Middle frontal gyrus (tissue), 1 donor: ENCODE results near the gene TNK2.
"Not testable (repeated sequence)": the region's sequence is repeated elsewhere in the genome, so short reads cannot be mapped to it uniquely, and the experiment has no call there.

Experiments used
- DNase-seq: peaks from one replicate; pipeline ENCODE4 v3.0.0-alpha.2; 2015; ENCODE audit warnings: low spot score; ENCODE audit errors: extremely low spot score

The TNK2 gene

GRCh38 chr3:195916991-195917390, 8.6 kb upstream of the TNK2 start:
- DNase-seq, result no peak

GRCh38 chr3:195916291-195916690, 7.9 kb upstream of the TNK2 start:
- DNase-seq, result no peak

- peak; percentile 85 for DNase-seq
Measured at GRCh38 chr3:195914648-195915473, 6.5 kb upstream of the TNK2 start.

- DNase-seq, result not testable (repeated sequence)
Measured at GRCh38 chr3:195914146-195914545, 5.8 kb upstream of the TNK2 start.

- DNase-seq, result no peak
Measured at GRCh38 chr3:195913382-195913781, 5.0 kb upstream of the TNK2 start.

- no peak for DNase-seq
Measured at GRCh38 chr3:195911946-195912270, 3.6 kb upstream of the TNK2 start.

GRCh38 chr3:195911041-195911945, 2.9 kb upstream of the TNK2 start:
- no peak for DNase-seq

GRCh38 chr3:195910499-195910845, 2.1 kb upstream of the TNK2 start:
- DNase-seq, result no peak

- peak; percentile 46 for DNase-seq
Measured at GRCh38 chr3:195909644-195910498, 1.5 kb upstream of the TNK2 start.

GRCh38 chr3:195908694-195909581, 587 bp upstream of the TNK2 start:
- DNase-seq, result no peak

DNA sequence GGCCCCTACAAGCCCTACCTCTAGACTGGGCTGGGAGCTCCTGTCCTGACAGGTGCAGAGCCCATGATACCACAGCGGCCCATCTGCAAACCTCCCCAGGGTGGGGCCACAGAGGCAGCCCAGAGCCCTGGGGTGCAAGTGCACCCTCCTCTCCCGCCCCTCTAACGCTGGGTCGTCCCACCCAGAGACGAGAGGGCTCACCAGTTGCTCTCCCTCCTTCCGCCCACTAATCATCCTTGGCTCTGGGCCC, 742 bp downstream of the TNK2 start:
- DNase-seq, result no peak

- no peak for DNase-seq
Measured at GRCh38 chr3:195906865-195907683, 1.3 kb downstream of the TNK2 start.

DNA sequence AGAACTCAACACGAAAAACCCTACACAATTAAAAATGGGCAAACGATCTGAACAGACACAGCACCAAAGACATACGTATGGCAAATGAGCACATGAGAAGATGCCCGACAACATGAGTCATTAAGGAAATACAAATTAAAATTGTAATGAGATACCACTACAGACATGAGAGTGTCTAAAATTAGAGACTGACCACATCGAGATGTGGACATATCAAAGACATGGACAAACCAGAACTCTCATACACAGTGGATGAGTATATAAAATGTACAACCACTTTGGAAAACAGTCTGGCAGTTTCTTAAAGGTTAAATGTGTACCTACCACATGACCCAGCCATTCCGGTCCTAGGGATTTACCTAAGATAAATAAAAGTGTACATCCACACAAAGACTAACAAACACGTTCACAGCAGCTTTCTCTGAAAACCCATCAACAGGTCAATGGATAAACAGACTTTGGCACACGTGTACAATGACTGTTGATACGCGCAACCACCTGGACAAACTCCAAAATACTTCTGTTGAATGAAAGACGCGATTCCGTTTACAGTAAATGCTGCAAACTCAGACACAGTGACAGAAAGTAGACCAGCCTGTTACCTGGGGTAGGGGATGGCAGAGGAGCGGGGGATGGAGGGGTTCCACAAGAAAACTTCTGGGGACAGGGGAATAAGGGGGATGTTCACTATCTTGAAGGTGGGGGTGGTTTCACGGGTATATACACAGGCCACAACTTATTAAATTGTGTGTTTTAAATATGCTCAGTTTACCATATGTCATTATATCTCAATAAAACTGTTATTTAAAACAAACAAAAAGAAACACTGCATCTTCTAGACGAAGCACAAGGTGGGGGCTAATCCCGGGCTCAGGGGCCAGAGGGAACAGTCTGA, 2.1 kb downstream of the TNK2 start:
- DNase-seq, result no peak

GRCh38 chr3:195904368-195904767, 4.0 kb downstream of the TNK2 start:
- no peak for DNase-seq

DNA sequence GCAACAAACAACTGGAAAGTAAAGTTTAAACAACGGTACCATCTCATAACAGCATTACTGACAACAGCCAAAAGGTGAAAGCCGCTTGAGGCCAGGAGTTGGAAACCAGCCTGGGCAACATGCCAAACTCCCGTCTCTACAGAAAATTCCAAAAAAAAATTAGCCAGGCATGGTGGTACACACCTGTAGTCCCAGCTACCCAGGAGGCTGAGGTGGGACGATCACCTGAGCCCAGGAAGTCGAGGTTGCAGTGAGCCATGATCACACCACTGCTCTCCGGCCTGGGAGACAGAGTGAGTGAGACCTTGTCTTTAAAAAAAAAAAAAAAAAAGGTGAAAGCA, 4.4 kb downstream of the TNK2 start:
- no peak for DNase-seq

DNA sequence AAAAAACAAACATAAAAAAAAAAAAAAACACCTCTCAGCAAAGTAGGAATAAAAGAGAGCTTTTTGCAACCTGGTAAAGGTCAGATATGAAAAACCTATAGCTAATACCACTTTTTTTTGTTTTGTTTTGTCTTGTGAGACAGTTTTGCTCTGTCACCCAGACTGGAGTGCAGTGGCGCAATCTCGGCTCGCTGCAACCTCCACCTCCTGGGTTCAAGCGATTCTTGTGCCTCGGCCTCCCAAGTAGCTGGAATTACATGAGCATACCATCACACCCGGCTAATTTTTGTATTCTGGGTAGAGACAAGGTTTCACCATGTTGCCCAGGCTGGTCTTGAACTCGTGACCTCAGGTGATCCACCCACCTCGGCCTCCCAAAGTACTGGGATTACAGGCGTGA, 5.7 kb downstream of the TNK2 start:
- DNase-seq, result not testable (repeated sequence)

DNA sequence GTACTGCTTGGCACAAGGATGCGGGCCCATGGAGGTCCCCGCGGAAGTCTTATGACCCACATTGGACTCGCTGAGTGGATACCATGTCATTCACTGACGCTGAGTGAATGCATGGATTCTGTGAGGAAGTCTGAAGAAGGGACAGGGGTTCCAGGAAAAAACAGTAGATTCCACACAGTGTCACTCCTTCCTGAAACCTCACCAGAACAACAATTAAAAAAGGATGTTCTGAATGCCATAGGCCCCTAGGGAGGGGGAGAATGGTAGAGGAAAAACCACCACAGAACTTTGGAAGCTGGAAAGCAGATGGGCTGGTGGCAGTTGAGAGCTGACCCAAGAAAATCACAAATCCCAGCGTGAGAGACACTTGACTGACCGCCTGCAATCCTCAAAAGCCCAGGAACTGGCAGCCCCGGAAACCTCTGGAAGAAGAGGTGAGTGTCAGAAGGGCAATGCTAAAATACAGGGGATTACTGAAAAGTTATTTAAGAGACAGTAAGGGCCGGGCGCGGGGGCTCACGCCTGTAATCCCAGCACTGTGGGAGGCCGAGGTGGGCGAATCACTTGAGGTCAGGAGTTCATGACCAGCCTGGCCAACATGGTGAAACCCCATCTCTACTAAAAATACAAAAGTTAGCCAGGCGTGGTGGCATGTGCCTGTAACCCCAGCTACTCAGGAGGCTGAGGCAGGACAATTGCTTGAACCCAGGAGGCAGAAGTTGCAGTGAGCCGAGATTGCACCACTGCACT, 6.3 kb downstream of the TNK2 start:
- DNase-seq, result not testable (repeated sequence)
